SK-N-SH treated with all-trans-retinoic acid at 6 μM for 48 hours (cell line): ENCODE data around the gene CLUH.
"Not testable (repeated sequence)": the region's sequence is repeated elsewhere in the genome, so short reads cannot be mapped to it uniquely, and the experiment has no call there.

Experiments used
- ATAC-seq: fragments of 200-7000 bp; cut with Tn5 transposase; 3 replicates; pipeline ENCODE4 v1.9.1; 2020; ENCODE audit warnings: mild to moderate bottlenecking, moderate library complexity
- ARNTL ChIP-seq: fragments of 450-650 bp; formaldehyde crosslinking; IDR thresholded peaks from 2 replicates; pipeline ENCODE4 v1.5.0; 2020; ENCODE audit warnings: low read depth, mild to moderate bottlenecking, moderate library complexity, borderline replicate concordance
- BACH2 ChIP-seq: fragments of 250-450 bp; sonication (Bioruptor Pico); IDR thresholded peaks from 2 replicates; pipeline ENCODE4 v1.9.0; 2021; ENCODE audit warnings: mild to moderate bottlenecking, borderline replicate concordance
- CSDC2 ChIP-seq: fragments of 250-450 bp; sonication (Bioruptor Pico); IDR thresholded peaks from 2 replicates; pipeline ENCODE4 v1.5.0; 2020; ENCODE audit warnings: mild to moderate bottlenecking, moderate library complexity
- ESRRG ChIP-seq: fragments of 250-450 bp; sonication (Bioruptor Pico); IDR thresholded peaks from 2 replicates; pipeline ENCODE4 v1.6.1; 2021; ENCODE audit warnings: mild to moderate bottlenecking
- GLIS3 ChIP-seq: fragments of 250-450 bp; sonication (Bioruptor Pico); IDR thresholded peaks from 2 replicates; pipeline ENCODE4 v1.5.0; 2020; ENCODE audit warnings: mild to moderate bottlenecking, moderate library complexity
- ISL1 ChIP-seq: fragments of 250-450 bp; sonication (Bioruptor Pico); IDR thresholded peaks from 2 replicates; pipeline ENCODE4 v2.1.2; 2022; ENCODE audit warnings: mild to moderate bottlenecking, moderate library complexity
- OSR1 ChIP-seq: fragments of 250-450 bp; sonication (Bioruptor Pico); IDR thresholded peaks from 2 replicates; pipeline ENCODE4 v1.8.0; 2022; ENCODE audit warnings: moderate library complexity, mild to moderate bottlenecking, inconsistent platforms
- POU6F1 ChIP-seq: fragments of 250-450 bp; sonication (Bioruptor Pico); IDR thresholded peaks from 2 replicates; pipeline ENCODE4 v1.8.0; 2021; ENCODE audit warnings: low read depth, mild to moderate bottlenecking, moderate library complexity, borderline replicate concordance
- PPARA ChIP-seq: fragments of 250-450 bp; sonication (Bioruptor Pico); IDR thresholded peaks from 2 replicates; pipeline ENCODE4 v1.5.0; 2020; ENCODE audit warnings: mild to moderate bottlenecking, borderline replicate concordance
- SNAI2 ChIP-seq: fragments of 250-450 bp; sonication (Bioruptor Pico); IDR thresholded peaks from 2 replicates; pipeline ENCODE4 v1.5.0; 2020; ENCODE audit warnings: mild to moderate bottlenecking, moderate library complexity
- TCF4 ChIP-seq: fragments of 250-450 bp; sonication (Bioruptor Pico); IDR thresholded peaks from 2 replicates; pipeline ENCODE4 v1.8.0; 2021; ENCODE audit warnings: mild to moderate bottlenecking, moderate library complexity, borderline replicate concordance
- TOX ChIP-seq: fragments of 250-450 bp; sonication (Bioruptor Pico); IDR thresholded peaks from 2 replicates; pipeline ENCODE4 v1.8.0; 2021; ENCODE audit warnings: mild to moderate bottlenecking, moderate library complexity, borderline replicate concordance
- ZFP3 ChIP-seq: fragments of 250-450 bp; sonication (Bioruptor Pico); IDR thresholded peaks from 2 replicates; pipeline ENCODE4 v1.5.0; 2020; ENCODE audit warnings: mild to moderate bottlenecking, moderate library complexity
- ZFP30 ChIP-seq: fragments of 450-650 bp; formaldehyde crosslinking; IDR thresholded peaks from 2 replicates; pipeline ENCODE4 v1.5.0; 2022; ENCODE audit warnings: mild to moderate bottlenecking, moderate library complexity
- ZNF565 ChIP-seq: fragments of 450-650 bp; formaldehyde crosslinking; conservative IDR thresholded peaks from 2 replicates; pipeline ENCODE4 v1.5.0; 2020; ENCODE audit warnings: low read depth, mild to moderate bottlenecking, moderate library complexity
- ZNF70 ChIP-seq: fragments of 450-650 bp; formaldehyde crosslinking; IDR thresholded peaks from 2 replicates; pipeline ENCODE4 v1.5.0; 2020; ENCODE audit warnings: mild to moderate bottlenecking, moderate library complexity
- ZNF8 ChIP-seq: fragments of 450-650 bp; formaldehyde crosslinking; IDR thresholded peaks from 2 replicates; pipeline ENCODE4 v1.5.0; 2020; ENCODE audit warnings: mild to moderate bottlenecking, moderate library complexity
- TF ChIP-seq, protein P1 (sequence below): fragments of 250-450 bp; sonication (Bioruptor Pico); IDR thresholded peaks from 2 replicates; pipeline ENCODE4 v1.5.1; 2021; ENCODE audit warnings: mild to moderate bottlenecking, moderate library complexity
- TF ChIP-seq, protein P2 (sequence below): fragments of 250-450 bp; sonication (Bioruptor Pico); IDR thresholded peaks from 2 replicates; pipeline ENCODE4 v1.5.0; 2020; ENCODE audit warnings: mild to moderate bottlenecking, moderate library complexity
- TF ChIP-seq, protein P3 (sequence below): fragments of 250-450 bp; sonication (Bioruptor Pico); IDR thresholded peaks from 2 replicates; pipeline ENCODE4 v1.5.1; 2020; ENCODE audit warnings: low read depth, mild to moderate bottlenecking, moderate library complexity
- TF ChIP-seq, protein P4 (sequence below): fragments of 250-450 bp; sonication (Bioruptor Pico); IDR thresholded peaks from 2 replicates; pipeline ENCODE4 v1.8.0; 2020; ENCODE audit warnings: mild to moderate bottlenecking, moderate library complexity, borderline replicate concordance

Gene CLUH

DNA sequence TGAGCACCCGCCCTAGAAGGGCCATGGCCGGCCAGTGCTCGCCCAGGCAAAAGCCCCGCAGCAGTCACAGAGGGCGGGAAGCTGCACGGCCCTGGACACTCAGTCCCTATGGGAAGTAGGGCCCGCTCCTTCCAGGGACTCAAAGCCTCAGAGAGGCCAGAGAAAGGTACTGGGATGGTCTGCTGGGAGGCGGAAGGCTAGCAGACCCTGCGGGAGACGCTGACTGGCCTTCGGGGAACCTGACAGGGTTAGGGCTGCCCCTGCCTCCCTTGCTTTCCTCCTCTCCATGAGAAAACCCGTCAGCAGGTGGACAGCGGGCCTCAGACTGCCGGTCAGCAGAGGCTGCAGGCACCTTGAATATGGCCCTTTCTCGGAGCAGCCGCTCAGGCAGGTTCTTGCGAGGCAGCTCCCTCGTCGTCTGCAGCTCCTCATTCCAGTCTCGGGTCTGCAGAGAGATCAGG, 11.5 kb downstream of the CLUH start:
- ATAC-seq = no peak
- TF ChIP-seq, protein P1, sequence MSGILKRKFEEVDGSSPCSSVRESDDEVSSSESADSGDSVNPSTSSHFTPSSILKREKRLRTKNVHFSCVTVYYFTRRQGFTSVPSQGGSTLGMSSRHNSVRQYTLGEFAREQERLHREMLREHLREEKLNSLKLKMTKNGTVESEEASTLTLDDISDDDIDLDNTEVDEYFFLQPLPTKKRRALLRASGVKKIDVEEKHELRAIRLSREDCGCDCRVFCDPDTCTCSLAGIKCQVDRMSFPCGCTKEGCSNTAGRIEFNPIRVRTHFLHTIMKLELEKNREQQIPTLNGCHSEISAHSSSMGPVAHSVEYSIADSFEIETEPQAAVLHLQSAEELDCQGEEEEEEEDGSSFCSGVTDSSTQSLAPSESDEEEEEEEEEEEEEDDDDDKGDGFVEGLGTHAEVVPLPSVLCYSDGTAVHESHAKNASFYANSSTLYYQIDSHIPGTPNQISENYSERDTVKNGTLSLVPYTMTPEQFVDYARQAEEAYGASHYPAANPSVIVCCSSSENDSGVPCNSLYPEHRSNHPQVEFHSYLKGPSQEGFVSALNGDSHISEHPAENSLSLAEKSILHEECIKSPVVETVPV (CRISPR knock-in tag) = no peak
- TF ChIP-seq GLIS3 = no peak
- no peak for TF ChIP-seq TCF4 (CRISPR knock-in tag)
- TF ChIP-seq TOX (CRISPR knock-in tag) = no peak
- TF ChIP-seq, protein P2, sequence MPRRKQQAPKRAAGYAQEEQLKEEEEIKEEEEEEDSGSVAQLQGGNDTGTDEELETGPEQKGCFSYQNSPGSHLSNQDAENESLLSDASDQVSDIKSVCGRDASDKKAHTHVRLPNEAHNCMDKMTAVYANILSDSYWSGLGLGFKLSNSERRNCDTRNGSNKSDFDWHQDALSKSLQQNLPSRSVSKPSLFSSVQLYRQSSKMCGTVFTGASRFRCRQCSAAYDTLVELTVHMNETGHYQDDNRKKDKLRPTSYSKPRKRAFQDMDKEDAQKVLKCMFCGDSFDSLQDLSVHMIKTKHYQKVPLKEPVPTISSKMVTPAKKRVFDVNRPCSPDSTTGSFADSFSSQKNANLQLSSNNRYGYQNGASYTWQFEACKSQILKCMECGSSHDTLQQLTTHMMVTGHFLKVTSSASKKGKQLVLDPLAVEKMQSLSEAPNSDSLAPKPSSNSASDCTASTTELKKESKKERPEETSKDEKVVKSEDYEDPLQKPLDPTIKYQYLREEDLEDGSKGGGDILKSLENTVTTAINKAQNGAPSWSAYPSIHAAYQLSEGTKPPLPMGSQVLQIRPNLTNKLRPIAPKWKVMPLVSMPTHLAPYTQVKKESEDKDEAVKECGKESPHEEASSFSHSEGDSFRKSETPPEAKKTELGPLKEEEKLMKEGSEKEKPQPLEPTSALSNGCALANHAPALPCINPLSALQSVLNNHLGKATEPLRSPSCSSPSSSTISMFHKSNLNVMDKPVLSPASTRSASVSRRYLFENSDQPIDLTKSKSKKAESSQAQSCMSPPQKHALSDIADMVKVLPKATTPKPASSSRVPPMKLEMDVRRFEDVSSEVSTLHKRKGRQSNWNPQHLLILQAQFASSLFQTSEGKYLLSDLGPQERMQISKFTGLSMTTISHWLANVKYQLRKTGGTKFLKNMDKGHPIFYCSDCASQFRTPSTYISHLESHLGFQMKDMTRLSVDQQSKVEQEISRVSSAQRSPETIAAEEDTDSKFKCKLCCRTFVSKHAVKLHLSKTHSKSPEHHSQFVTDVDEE (CRISPR knock-in tag) = no peak
- TF ChIP-seq CSDC2 = no peak
- no peak for TF ChIP-seq ZNF565 (CRISPR knock-in tag)
- TF ChIP-seq ISL1 (CRISPR knock-in tag) = no peak
- no peak for TF ChIP-seq PPARA
- TF ChIP-seq, protein P3, sequence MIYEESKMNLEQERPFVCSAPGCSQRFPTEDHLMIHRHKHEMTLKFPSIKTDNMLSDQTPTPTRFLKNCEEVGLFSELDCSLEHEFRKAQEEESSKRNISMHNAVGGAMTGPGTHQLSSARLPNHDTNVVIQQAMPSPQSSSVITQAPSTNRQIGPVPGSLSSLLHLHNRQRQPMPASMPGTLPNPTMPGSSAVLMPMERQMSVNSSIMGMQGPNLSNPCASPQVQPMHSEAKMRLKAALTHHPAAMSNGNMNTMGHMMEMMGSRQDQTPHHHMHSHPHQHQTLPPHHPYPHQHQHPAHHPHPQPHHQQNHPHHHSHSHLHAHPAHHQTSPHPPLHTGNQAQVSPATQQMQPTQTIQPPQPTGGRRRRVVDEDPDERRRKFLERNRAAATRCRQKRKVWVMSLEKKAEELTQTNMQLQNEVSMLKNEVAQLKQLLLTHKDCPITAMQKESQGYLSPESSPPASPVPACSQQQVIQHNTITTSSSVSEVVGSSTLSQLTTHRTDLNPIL (CRISPR knock-in tag) = no peak
- no peak for TF ChIP-seq ZNF8 (CRISPR knock-in tag)
- no peak for TF ChIP-seq OSR1 (CRISPR knock-in tag)
- TF ChIP-seq, protein P4, sequence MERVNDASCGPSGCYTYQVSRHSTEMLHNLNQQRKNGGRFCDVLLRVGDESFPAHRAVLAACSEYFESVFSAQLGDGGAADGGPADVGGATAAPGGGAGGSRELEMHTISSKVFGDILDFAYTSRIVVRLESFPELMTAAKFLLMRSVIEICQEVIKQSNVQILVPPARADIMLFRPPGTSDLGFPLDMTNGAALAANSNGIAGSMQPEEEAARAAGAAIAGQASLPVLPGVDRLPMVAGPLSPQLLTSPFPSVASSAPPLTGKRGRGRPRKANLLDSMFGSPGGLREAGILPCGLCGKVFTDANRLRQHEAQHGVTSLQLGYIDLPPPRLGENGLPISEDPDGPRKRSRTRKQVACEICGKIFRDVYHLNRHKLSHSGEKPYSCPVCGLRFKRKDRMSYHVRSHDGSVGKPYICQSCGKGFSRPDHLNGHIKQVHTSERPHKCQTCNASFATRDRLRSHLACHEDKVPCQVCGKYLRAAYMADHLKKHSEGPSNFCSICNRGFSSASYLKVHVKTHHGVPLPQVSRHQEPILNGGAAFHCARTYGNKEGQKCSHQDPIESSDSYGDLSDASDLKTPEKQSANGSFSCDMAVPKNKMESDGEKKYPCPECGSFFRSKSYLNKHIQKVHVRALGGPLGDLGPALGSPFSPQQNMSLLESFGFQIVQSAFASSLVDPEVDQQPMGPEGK (CRISPR knock-in tag) = no peak
- TF ChIP-seq SNAI2 = no peak
- no peak for TF ChIP-seq ZFP3 (CRISPR knock-in tag)
- no peak for TF ChIP-seq POU6F1 (CRISPR knock-in tag)
- no peak for TF ChIP-seq ZNF70 (CRISPR knock-in tag)
- no peak for TF ChIP-seq ARNTL (CRISPR knock-in tag)
- TF ChIP-seq BACH2 = no peak

- ATAC-seq = not testable (repeated sequence)
Measured at GRCh38 chr17:2699216-2699805, 12.3 kb downstream of the CLUH start.

DNA sequence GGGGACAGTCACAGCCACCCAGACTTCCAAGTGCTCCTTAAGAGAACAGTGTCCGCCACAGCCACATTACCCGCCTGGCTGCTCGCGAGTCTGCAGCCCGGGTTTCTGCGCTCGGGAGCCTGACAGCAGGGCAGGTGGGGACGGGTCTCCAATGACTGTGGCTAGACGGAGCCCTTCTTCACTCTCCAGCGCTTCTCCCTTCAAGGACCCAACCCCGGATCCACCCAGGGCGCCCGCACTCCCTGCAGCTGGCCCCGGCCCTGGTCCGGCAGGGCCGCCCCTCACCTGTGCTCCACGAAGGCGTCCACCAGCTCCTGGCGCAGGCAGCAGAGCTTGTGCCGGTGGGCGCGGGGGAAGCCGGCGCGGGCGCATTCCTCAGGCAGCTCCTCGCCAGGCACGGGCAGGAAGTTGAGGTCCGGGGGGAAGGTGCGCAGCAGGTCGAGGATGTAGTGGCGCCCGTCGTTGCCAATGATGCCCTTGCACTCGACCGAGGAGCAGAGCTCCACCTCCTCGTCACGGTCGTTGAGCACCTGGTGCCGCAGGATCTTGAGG, 13.9 kb downstream of the CLUH start:
- TF ChIP-seq ESRRG (CRISPR knock-in tag) = no peak
- no peak for TF ChIP-seq ZNF565 (CRISPR knock-in tag)
- no peak for TF ChIP-seq ZFP30 (CRISPR knock-in tag)
- TF ChIP-seq SNAI2 = no peak
- TF ChIP-seq, all 23 proteins: peak for 0
- no peak for ATAC-seq
